ENCODE measurements around the gene CCDC50. TPM values are rescaled to one million over a fixed set of nuclear protein-coding genes. Genes with fewer than 3 reads are reported as not detected.

The CCDC50 gene
- total and polyA plus RNA-seq, 10 of the 15 experiments (the other 5 are each of a cell fraction or from before 2014, with no cell fraction given), result 46.7 to 150 (median 125) TPM

DNA sequence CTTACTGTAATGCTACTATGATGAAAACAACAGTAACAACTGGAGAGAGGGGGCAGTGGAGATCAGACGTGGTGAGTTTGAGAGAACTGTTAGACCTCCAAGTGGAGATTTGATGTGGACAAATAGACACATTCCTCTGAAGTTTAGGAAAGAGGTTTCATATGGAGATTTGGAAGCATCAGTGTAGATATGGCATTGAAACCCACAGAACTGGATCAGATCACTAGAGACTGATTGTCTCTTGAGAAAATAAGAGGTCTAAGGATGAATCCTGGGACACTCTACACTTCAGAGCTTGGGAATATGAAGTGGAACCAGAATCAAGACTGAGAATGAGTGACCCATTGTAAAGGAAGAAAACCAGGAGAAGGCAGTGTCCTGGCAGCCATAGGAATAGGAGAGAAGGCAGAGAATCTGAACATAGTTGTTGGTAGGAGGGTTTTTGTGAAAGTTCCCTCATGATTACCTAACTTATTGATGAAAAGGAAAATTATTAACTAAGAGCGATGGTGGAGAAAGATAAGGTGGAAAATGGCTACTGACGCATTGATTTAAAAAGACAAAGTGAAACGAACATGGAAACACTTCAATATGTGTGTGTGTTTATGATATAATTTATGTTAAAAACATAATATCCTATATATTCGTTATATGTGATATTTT lies 102.1 kb downstream of the CCDC50 start (continued):
- TF ChIP-seq, protein P1, sequence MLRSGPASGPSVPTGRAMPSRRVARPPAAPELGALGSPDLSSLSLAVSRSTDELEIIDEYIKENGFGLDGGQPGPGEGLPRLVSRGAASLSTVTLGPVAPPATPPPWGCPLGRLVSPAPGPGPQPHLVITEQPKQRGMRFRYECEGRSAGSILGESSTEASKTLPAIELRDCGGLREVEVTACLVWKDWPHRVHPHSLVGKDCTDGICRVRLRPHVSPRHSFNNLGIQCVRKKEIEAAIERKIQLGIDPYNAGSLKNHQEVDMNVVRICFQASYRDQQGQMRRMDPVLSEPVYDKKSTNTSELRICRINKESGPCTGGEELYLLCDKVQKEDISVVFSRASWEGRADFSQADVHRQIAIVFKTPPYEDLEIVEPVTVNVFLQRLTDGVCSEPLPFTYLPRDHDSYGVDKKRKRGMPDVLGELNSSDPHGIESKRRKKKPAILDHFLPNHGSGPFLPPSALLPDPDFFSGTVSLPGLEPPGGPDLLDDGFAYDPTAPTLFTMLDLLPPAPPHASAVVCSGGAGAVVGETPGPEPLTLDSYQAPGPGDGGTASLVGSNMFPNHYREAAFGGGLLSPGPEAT (IDR thresholded peaks at IDR 0.05; ENCODE audit: low read depth), result no peak
- no peak for TF ChIP-seq PAX8 (IDR thresholded peaks at IDR 0.05)

DNA sequence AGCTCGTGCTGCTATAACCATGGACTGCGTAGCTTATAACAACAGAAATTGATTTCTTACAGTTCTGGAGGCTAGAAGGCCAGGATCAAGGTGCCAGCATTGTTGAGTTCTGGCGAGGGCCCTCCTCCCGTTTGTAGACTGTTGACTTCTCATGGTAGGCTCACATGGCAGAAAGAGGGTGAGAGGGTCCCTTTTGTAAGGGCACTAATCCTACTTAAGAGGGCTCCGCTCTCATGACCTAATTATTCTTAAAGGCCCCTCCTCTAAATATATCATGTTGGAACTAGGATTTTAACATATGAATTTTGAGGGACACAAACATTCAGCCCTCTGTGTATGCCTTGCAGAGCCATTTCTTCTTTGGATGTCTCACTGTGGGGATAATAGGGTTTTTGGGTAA lies 103.0 kb downstream of the CCDC50 start:
- no peak for ATAC-seq
- no peaks in the 10 kb centered on the region for H3K4me1 ChIP-seq (ENCODE audit: control insufficient read depth, insufficient read depth, low read length)
- no peak overlapping the region for H3K4me2 ChIP-seq (ENCODE audit: control insufficient read depth, insufficient read depth)
- no peak for FAIRE-seq
- POLR2A ChIA-PET, result no interaction called here
- no peaks in the 10 kb centered on the region; a peak in 1 of 4 replicates for H3K27me3 ChIP-seq (replicated peaks in 1 of 2; ENCODE audit: control insufficient read depth in 2 of 2, insufficient read depth in 2 of 2, low read length in 1 of 2)
- no peak overlapping the region for H3K9ac ChIP-seq (ENCODE audit: control insufficient read depth, insufficient read depth, low read length)
- RAD21 ChIA-PET (ENCODE audit: unreplicated experiment), result interaction anchor here (0.8 kb wide), 1 partner anchor 982 kb away, joined by 4 read pairs; no protein-coding TSS in a partner anchor
- H4K20me1 ChIP-seq (ENCODE audit: control insufficient read depth, insufficient read depth), result no peaks in the 10 kb centered on the region
- no peak overlapping the region for H3K4me3 ChIP-seq
- TF ChIP-seq PAX5 (IDR thresholded peaks at IDR 0.05; ENCODE audit: borderline replicate concordance, low read depth, low read length) (no peak), STAT3 (IDR thresholded peaks at IDR 0.05; ENCODE audit: low read depth, low read length) (no peak), DPF2 (IDR thresholded peaks at IDR 0.05) (no peak), MYC (IDR thresholded peaks at IDR 0.05; ENCODE audit: insufficient read depth, insufficient read length, insufficient replicate concordance, low read length, severe bottlenecking) (no peak), TCF3 (IDR thresholded peaks at IDR 0.05; ENCODE audit: borderline replicate concordance, insufficient read depth, low read depth, low read length) (no peak), SIX5 (IDR thresholded peaks at IDR 0.05; ENCODE audit: low read depth, low read length, severe bottlenecking) (no peak)
- TF ChIP-seq, protein P2, sequence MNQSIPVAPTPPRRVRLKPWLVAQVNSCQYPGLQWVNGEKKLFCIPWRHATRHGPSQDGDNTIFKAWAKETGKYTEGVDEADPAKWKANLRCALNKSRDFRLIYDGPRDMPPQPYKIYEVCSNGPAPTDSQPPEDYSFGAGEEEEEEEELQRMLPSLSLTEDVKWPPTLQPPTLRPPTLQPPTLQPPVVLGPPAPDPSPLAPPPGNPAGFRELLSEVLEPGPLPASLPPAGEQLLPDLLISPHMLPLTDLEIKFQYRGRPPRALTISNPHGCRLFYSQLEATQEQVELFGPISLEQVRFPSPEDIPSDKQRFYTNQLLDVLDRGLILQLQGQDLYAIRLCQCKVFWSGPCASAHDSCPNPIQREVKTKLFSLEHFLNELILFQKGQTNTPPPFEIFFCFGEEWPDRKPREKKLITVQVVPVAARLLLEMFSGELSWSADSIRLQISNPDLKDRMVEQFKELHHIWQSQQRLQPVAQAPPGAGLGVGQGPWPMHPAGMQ (IDR thresholded peaks at IDR 0.05; ENCODE audit: borderline replicate concordance), result no peak
- TF ChIP-seq, protein P1 (IDR thresholded peaks at IDR 0.05; ENCODE audit: low read depth), result no peak
- TF ChIP-seq, protein P3, sequence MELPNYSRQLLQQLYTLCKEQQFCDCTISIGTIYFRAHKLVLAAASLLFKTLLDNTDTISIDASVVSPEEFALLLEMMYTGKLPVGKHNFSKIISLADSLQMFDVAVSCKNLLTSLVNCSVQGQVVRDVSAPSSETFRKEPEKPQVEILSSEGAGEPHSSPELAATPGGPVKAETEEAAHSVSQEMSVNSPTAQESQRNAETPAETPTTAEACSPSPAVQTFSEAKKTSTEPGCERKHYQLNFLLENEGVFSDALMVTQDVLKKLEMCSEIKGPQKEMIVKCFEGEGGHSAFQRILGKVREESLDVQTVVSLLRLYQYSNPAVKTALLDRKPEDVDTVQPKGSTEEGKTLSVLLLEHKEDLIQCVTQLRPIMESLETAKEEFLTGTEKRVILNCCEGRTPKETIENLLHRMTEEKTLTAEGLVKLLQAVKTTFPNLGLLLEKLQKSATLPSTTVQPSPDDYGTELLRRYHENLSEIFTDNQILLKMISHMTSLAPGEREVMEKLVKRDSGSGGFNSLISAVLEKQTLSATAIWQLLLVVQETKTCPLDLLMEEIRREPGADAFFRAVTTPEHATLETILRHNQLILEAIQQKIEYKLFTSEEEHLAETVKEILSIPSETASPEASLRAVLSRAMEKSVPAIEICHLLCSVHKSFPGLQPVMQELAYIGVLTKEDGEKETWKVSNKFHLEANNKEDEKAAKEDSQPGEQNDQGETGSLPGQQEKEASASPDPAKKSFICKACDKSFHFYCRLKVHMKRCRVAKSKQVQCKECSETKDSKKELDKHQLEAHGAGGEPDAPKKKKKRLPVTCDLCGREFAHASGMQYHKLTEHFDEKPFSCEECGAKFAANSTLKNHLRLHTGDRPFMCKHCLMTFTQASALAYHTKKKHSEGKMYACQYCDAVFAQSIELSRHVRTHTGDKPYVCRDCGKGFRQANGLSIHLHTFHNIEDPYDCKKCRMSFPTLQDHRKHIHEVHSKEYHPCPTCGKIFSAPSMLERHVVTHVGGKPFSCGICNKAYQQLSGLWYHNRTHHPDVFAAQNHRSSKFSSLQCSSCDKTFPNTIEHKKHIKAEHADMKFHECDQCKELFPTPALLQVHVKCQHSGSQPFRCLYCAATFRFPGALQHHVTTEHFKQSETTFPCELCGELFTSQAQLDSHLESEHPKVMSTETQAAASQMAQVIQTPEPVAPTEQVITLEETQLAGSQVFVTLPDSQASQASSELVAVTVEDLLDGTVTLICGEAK (IDR thresholded peaks at IDR 0.05; ENCODE audit: borderline replicate concordance), result no peak
- 19% methylated on average over 5 of the region's 5 CpGs for WGBS (ENCODE audit: insufficient coverage, insufficient replicate concordance, low lambda C conversion rate, missing lambda C conversion rate)
- DNase-seq (ENCODE audit: low read depth, low spot score), result no peak
- no peaks in the 10 kb centered on the region for H3K79me2 ChIP-seq (ENCODE audit: control insufficient read depth, insufficient read depth, low read length)
- no peaks in the 10 kb centered on the region for H3K9me3 ChIP-seq (replicated peaks; ENCODE audit: control insufficient read depth, insufficient read depth, low read length)
- intact Hi-C loops (cut with micrococcal nuclease; ENCODE audit: unreplicated experiment), result no loop called here
- in situ Hi-C loops (cut with MboI), result no loop called here
- CTCF ChIA-PET, result interaction anchor here (1.7 kb wide), 1 partner anchor 14 kb away, joined by 7 read pairs; no protein-coding TSS in a partner anchor
- SMC1A ChIA-PET (ENCODE audit: uncharacterized antibody, unreplicated experiment), result interaction anchor here (1.5 kb wide), 1 partner anchor 11 kb away, joined by 4 read pairs; no protein-coding TSS in a partner anchor
- H3K27ac ChIP-seq (ENCODE audit: control insufficient read depth, insufficient read depth), result no peak overlapping the region
- no peaks in the 10 kb centered on the region for H3K36me3 ChIP-seq (ENCODE audit: control insufficient read depth in 2 of 2, insufficient read depth in 2 of 2, low read length in 1 of 2)
- H2AFZ ChIP-seq (ENCODE audit: control insufficient read depth, low read depth, low read length), result no peak overlapping the region
- BruUV-seq (replicated peaks), result no TSS peak

Data from GM12878 (cell line).